Stimulated activated CD4-positive, alpha-beta T cell treated with anti-CD3 and anti-CD28 coated beads, Interleukin-2, amount 100 ng/mL, for 24 hours (primary cell): ENCODE measurements around the gene GUCA1C.

ENCODE experiments used
- DNase-seq, 2 donors: peaks; one replicate each; pipeline ENCODE4 v3.0.0-alpha.2; 2020

GUCA1C gene

GRCh38 chr3:108953700-108954099 is at the start of gene GUCA1C:
Gene GUCA1C, minus strand, starts transcription at chr3:108953879. Its CDS starts 117 bp downstream, at chr3:108953762.
- DNase-seq: no peak

GRCh38 chr3:108998436-108998835 is 44.8 kb upstream of the GUCA1C start:
- no peak for DNase-seq

GRCh38 chr3:108985844-108986243 is 32.2 kb upstream of the GUCA1C start:
- DNase-seq: no peak

GRCh38 chr3:108983051-108983450 is 29.4 kb upstream of the GUCA1C start:
- no peak for DNase-seq

GRCh38 chr3:108976058-108976457 is 22.4 kb upstream of the GUCA1C start:
- no peak for DNase-seq

GRCh38 chr3:108973019-108973418 is 19.3 kb upstream of the GUCA1C start:
- DNase-seq: no peak

GRCh38 chr3:108972482-108972881 is 18.8 kb upstream of the GUCA1C start:
- no peak for DNase-seq

- DNase-seq: no peak
Measured at GRCh38 chr3:108970561-108970960, 16.9 kb upstream of the GUCA1C start.

GRCh38 chr3:108966773-108967172 is 13.1 kb upstream of the GUCA1C start:
- DNase-seq: no peak

GRCh38 chr3:108959017-108959416 is 5.3 kb upstream of the GUCA1C start:
- DNase-seq: no peak

GRCh38 chr3:108953210-108953609 is 469 bp downstream of the GUCA1C start:
- DNase-seq: no peak

- DNase-seq: no peak
Measured at GRCh38 chr3:108951820-108952501, 1.7 kb downstream of the GUCA1C start.

- DNase-seq: no peak
Measured at GRCh38 chr3:108947855-108948254, 5.8 kb downstream of the GUCA1C start.

GRCh38 chr3:108946292-108947285 is 7.1 kb downstream of the GUCA1C start:
- DNase-seq: no peak

- no peak for DNase-seq
Measured at GRCh38 chr3:108940568-108941263, 13.0 kb downstream of the GUCA1C start.

GRCh38 chr3:108940166-108940565 is 13.5 kb downstream of the GUCA1C start:
- no peak for DNase-seq

GRCh38 chr3:108936924-108937689 is 16.6 kb downstream of the GUCA1C start:
- DNase-seq: no peak

- no peak for DNase-seq
Measured at GRCh38 chr3:108931035-108931434, 22.6 kb downstream of the GUCA1C start.

GRCh38 chr3:108918866-108919265 is 34.8 kb downstream of the GUCA1C start:
- no peak for DNase-seq

- DNase-seq: peak; percentile 56 to 63
Measured at GRCh38 chr3:108914774-108915641, 38.7 kb downstream of the GUCA1C start.

- no peak for DNase-seq
Measured at GRCh38 chr3:108909799-108910198, 43.9 kb downstream of the GUCA1C start.
